SK-MEL-5 (cell line): Measurements from ENCODE around the gene CNTNAP2. TPM values are rescaled to one million over a fixed set of nuclear protein-coding genes. Genes with fewer than 3 reads are reported as not detected.
A peak's percentile ranks its signal among the peaks of the same experiment; 100 is the strongest.

Experiments
- DNase-seq: peaks from one replicate; pipeline ENCODE4 v3.0.0-alpha.2; 2016; ENCODE audit warnings: low read depth, low spot score
- in situ Hi-C: cut with HindIII; loops from 2 replicates; pipeline ENCODE4 v1.10.0; 2016; ENCODE audit warnings: low sequenced_read_pairs, high pct_unique_total_duplicates, low pct_unique_long_range_greater_than_20kb
- total RNA-seq: library from RNA; depleted of rRNA; stranded (reverse); fragments of >200 nt; shearing (Covaris generic); gene quantifications from 2 replicates; pipeline ENCODE4 v1.2.3, GENCODE V29; 2014

CNTNAP2 gene
- total RNA-seq, 1 experiment from 2014 or later, result not detected

- in situ Hi-C loops, result no loop called here
- DNase-seq, result no peak
Measured at GRCh38 chr7:147418966-147419365, 1302.4 kb downstream of the CNTNAP2 start.

GRCh38 chr7:147423875-147424274 lies 1307.3 kb downstream of the CNTNAP2 start:
- no peak for DNase-seq
- in situ Hi-C loops, result no loop called here

GRCh38 chr7:147428075-147428474 lies 1311.5 kb downstream of the CNTNAP2 start:
- in situ Hi-C loops, result no loop called here
- DNase-seq, result no peak

- in situ Hi-C loops, result no loop called here
Measured at GRCh38 chr7:147429961-147430360, 1313.4 kb downstream of the CNTNAP2 start.

GRCh38 chr7:147432079-147432478 lies 1315.5 kb downstream of the CNTNAP2 start:
- DNase-seq, result peak; percentile 59
- in situ Hi-C loops, result no loop called here

More at GRCh38 chr7:147429961-147430360, 1313.4 kb downstream of the CNTNAP2 start:
- DNase-seq, result no peak

GRCh38 chr7:147432576-147432975 lies 1316.0 kb downstream of the CNTNAP2 start:
- DNase-seq, result no peak
- in situ Hi-C loops, result no loop called here

GRCh38 chr7:147436718-147437117 lies 1320.1 kb downstream of the CNTNAP2 start:
- DNase-seq, result no peak
- in situ Hi-C loops, result no loop called here

- in situ Hi-C loops, result no loop called here
- no peak for DNase-seq
Measured at GRCh38 chr7:147438216-147438615, 1321.6 kb downstream of the CNTNAP2 start.

GRCh38 chr7:147443942-147444341 lies 1327.3 kb downstream of the CNTNAP2 start:
- in situ Hi-C loops, result no loop called here
- no peak for DNase-seq

- in situ Hi-C loops, result no loop called here
Measured at GRCh38 chr7:147452816-147453215, 1336.2 kb downstream of the CNTNAP2 start.

GRCh38 chr7:147465223-147465622 lies 1348.6 kb downstream of the CNTNAP2 start:
- DNase-seq, result no peak
- in situ Hi-C loops, result no loop called here

More at GRCh38 chr7:147452816-147453215, 1336.2 kb downstream of the CNTNAP2 start:
- no peak for DNase-seq

- no peak for DNase-seq
- in situ Hi-C loops, result no loop called here
Measured at GRCh38 chr7:147472556-147472955, 1356.0 kb downstream of the CNTNAP2 start.

- in situ Hi-C loops, result no loop called here
- DNase-seq, result no peak
Measured at GRCh38 chr7:147474862-147475261, 1358.3 kb downstream of the CNTNAP2 start.

- in situ Hi-C loops, result no loop called here
- DNase-seq, result no peak
Measured at GRCh38 chr7:147477526-147477925, 1360.9 kb downstream of the CNTNAP2 start.

GRCh38 chr7:147478796-147479195 lies 1362.2 kb downstream of the CNTNAP2 start:
- in situ Hi-C loops, result no loop called here
- DNase-seq, result no peak

GRCh38 chr7:147483634-147484292 lies 1367.2 kb downstream of the CNTNAP2 start:
- in situ Hi-C loops, result no loop called here
- DNase-seq, result no peak

- in situ Hi-C loops, result no loop called here
- no peak for DNase-seq
Measured at GRCh38 chr7:147485660-147486210, 1369.1 kb downstream of the CNTNAP2 start.

- in situ Hi-C loops, result no loop called here
- no peak for DNase-seq
Measured at GRCh38 chr7:147492606-147493005, 1376.0 kb downstream of the CNTNAP2 start.

GRCh38 chr7:147496209-147496608 lies 1379.6 kb downstream of the CNTNAP2 start:
- DNase-seq, result no peak
- in situ Hi-C loops, result no loop called here
